ENCODE results near the gene SULT2A1.
"Not testable (repeated sequence)": the region's sequence is repeated elsewhere in the genome, so short reads cannot be mapped to it uniquely, and the experiment has no call there.

DNA sequence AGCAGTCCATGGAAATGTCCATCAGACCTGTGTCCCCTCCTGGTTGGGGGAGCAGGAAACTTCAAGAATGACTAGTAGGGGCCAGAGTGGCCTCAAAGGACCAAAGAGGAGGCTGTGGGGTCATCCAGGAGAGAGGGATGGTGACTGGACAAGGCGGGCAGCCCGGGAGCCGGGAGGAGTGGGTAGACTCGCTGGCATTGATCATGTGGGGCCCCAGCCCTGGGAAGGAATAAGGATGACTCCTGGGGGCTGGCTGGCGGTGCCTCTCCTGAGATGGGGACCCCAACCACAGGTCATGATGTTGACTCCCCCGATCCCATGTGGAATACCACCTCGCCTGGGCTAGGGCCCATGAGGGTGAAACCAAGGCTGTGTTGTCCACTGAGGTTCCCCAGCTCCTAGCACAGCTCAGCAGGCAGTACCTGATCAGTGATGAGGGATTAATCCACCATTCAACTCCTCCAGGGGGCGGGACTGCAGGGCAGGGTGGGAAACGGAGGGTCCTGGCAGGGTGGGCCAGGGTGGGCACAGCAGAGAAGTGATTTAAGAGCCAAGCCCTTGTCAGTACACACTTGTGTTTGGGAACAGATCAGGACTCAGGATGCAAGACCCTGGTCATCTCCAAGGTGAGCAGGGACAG, 27.3 kb downstream of the SULT2A1 start, which contains the start of gene TPRX2:
- TF ChIP-seq POLR2AphosphoS5 (IDR thresholded peaks at IDR 0.05) = not testable (repeated sequence)
- TF ChIP-seq, protein P1, sequence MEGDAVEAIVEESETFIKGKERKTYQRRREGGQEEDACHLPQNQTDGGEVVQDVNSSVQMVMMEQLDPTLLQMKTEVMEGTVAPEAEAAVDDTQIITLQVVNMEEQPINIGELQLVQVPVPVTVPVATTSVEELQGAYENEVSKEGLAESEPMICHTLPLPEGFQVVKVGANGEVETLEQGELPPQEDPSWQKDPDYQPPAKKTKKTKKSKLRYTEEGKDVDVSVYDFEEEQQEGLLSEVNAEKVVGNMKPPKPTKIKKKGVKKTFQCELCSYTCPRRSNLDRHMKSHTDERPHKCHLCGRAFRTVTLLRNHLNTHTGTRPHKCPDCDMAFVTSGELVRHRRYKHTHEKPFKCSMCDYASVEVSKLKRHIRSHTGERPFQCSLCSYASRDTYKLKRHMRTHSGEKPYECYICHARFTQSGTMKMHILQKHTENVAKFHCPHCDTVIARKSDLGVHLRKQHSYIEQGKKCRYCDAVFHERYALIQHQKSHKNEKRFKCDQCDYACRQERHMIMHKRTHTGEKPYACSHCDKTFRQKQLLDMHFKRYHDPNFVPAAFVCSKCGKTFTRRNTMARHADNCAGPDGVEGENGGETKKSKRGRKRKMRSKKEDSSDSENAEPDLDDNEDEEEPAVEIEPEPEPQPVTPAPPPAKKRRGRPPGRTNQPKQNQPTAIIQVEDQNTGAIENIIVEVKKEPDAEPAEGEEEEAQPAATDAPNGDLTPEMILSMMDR (IDR thresholded peaks at IDR 0.05) = not testable (repeated sequence)

Measured in breast epithelium (tissue), 3 donors.